Osteocyte (in vitro differentiated cells): ENCODE data around the gene SLC44A1. TPM values are rescaled to one million over a fixed set of nuclear protein-coding genes. Genes with fewer than 3 reads are reported as not detected.

ENCODE experiments used
- DNase-seq: peaks from one replicate; pipeline ENCODE4 v3.0.0; 2021; ENCODE audit warnings: mixed read lengths; ENCODE audit not compliant: unreplicated experiment; ENCODE audit errors: extremely low spot score
- H3K27ac Mint-ChIP-seq: one replicate; pipeline ENCODE4 v1.8.0; 2021; ENCODE audit warnings: mild to moderate bottlenecking, mixed read lengths; ENCODE audit not compliant: unreplicated experiment
- H3K27me3 Mint-ChIP-seq: one replicate; pipeline ENCODE4 v1.8.0; 2021; ENCODE audit warnings: mixed read lengths; ENCODE audit not compliant: unreplicated experiment
- H3K36me3 Mint-ChIP-seq: one replicate; pipeline ENCODE4 v1.8.0; 2021; ENCODE audit warnings: mixed read lengths; ENCODE audit not compliant: unreplicated experiment
- H3K4me1 Mint-ChIP-seq: one replicate; pipeline ENCODE4 v1.8.0; 2021; ENCODE audit warnings: mixed read lengths; ENCODE audit not compliant: unreplicated experiment
- H3K4me3 Mint-ChIP-seq: one replicate; pipeline ENCODE4 v1.8.0; 2021; ENCODE audit warnings: mild to moderate bottlenecking, moderate library complexity, mixed read lengths; ENCODE audit not compliant: unreplicated experiment
- H3K9me3 Mint-ChIP-seq: one replicate; pipeline ENCODE4 v1.8.0; 2021; ENCODE audit warnings: mixed read lengths; ENCODE audit not compliant: unreplicated experiment
- CTCF ChIP-seq: fragments of 200-600 bp; sonication (generic); IDR thresholded peaks from 2 replicates; pipeline ENCODE4 v1.5.0; 2021; ENCODE audit warnings: antibody characterized with exemption, mild to moderate bottlenecking, moderate library complexity
- total RNA-seq: library from RNA; stranded (reverse); gene quantifications from 2 replicates; pipeline ENCODE4 v1.2.1, GENCODE V29; 2021

SLC44A1 gene
- total RNA-seq, 1 donor from 2014 or later: 30.2 TPM

- H3K36me3 Mint-ChIP-seq: peaks cover 9% of the 10 kb centered on the region
- H3K27ac Mint-ChIP-seq: no peak overlapping the region
- H3K9me3 Mint-ChIP-seq: no peaks in the 10 kb centered on the region
- H3K27me3 Mint-ChIP-seq: no peaks in the 10 kb centered on the region
- DNase-seq: no peak
- TF ChIP-seq CTCF: no peak
- H3K4me3 Mint-ChIP-seq: no peak overlapping the region
- H3K4me1 Mint-ChIP-seq: peaks cover 2% of the 10 kb centered on the region
Measured at GRCh38 chr9:105483618-105484017, 239.2 kb downstream of the SLC44A1 start.

- no peaks in the 10 kb centered on the region for H3K27me3 Mint-ChIP-seq
Measured at GRCh38 chr9:105484226-105484625, 239.8 kb downstream of the SLC44A1 start.

GRCh38 chr9:105485131-105485530, 240.7 kb downstream of the SLC44A1 start:
- Mint-ChIP-seq H3K9me3 (no peaks in the 10 kb centered on the region), H3K36me3 (peaks cover 13% of the 10 kb centered on the region), H3K4me1 (peaks cover 2% of the 10 kb centered on the region), H3K4me3 (no peak overlapping the region), H3K27ac (no peak overlapping the region), H3K27me3 (no peaks in the 10 kb centered on the region)
- no peak for DNase-seq
- TF ChIP-seq CTCF: no peak

More at GRCh38 chr9:105484226-105484625, 239.8 kb downstream of the SLC44A1 start:
- Mint-ChIP-seq H3K27ac (no peak overlapping the region), H3K4me1 (peaks cover 2% of the 10 kb centered on the region), H3K9me3 (no peaks in the 10 kb centered on the region), H3K36me3 (peaks cover 13% of the 10 kb centered on the region), H3K4me3 (no peak overlapping the region)
- no peak for DNase-seq
- TF ChIP-seq CTCF: no peak

Other genes starting within 250 kb of the SLC44A1 start
- 6.2 and 6.6 TPM in 2 replicates for gene FSD1L, start 203.4 kb downstream of the SLC44A1 start, total RNA-seq